HS-27A (cell line): ENCODE measurements around the gene OR51A2.
A peak's percentile ranks its signal among the peaks of the same experiment; 100 is the strongest.
"Not testable (repeated sequence)": the region's sequence is repeated elsewhere in the genome, so short reads cannot be mapped to it uniquely, and the experiment has no call there.

ENCODE experiments used
- DNase-seq: peaks from one replicate; pipeline ENCODE4 v3.0.0-alpha.2; 2012; ENCODE audit warnings: low read depth, missing footprints

OR51A2 gene

GRCh38 chr11:4955613-4956012, at the start of gene OR51A2:
Gene OR51A2, minus strand, starts transcription at chr11:4955713. Its CDS starts 0 bp downstream, at chr11:4955713.
- not testable (repeated sequence) for DNase-seq

- peak; percentile 9 for DNase-seq
These were observed 49.1 kb upstream of the OR51A2 start for GRCh38 chr11:5004424-5005274.

GRCh38 chr11:4994551-4994950, 39.0 kb upstream of the OR51A2 start, which contains the start of gene OR51L1:
Gene OR51L1, plus strand, starts transcription at chr11:4994851. Its CDS starts 4,132 bp downstream, at chr11:4998983.
- DNase-seq, result no peak

- no peak for DNase-seq
These were observed 35.5 kb upstream of the OR51A2 start for GRCh38 chr11:4991060-4991459.

- DNase-seq, result no peak
These were observed 28.3 kb upstream of the OR51A2 start for GRCh38 chr11:4983841-4984240.

- DNase-seq, result no peak
These were observed 27.2 kb upstream of the OR51A2 start for GRCh38 chr11:4982678-4983077.

GRCh38 chr11:4979036-4979435, 23.5 kb upstream of the OR51A2 start:
- no peak for DNase-seq

- no peak for DNase-seq
These were observed 19.9 kb upstream of the OR51A2 start for GRCh38 chr11:4975436-4975835.

GRCh38 chr11:4962816-4963215, 7.3 kb upstream of the OR51A2 start:
- no peak for DNase-seq

- DNase-seq, result no peak
These were observed 5.4 kb upstream of the OR51A2 start for GRCh38 chr11:4960877-4961276.

- DNase-seq, result no peak
These were observed 1.9 kb upstream of the OR51A2 start for GRCh38 chr11:4957396-4957795.

- DNase-seq, result no peak
These were observed 8.0 kb downstream of the OR51A2 start, which contains the start of gene OR51A4 for GRCh38 chr11:4947505-4947904. Gene OR51A4, minus strand, starts transcription at chr11:4947605. Its CDS starts 505 bp downstream, at chr11:4947100.

GRCh38 chr11:4936745-4937144, 18.8 kb downstream of the OR51A2 start:
- no peak for DNase-seq

- DNase-seq, result no peak
These were observed 22.8 kb downstream of the OR51A2 start for GRCh38 chr11:4932751-4933150.

GRCh38 chr11:4926608-4927007, 28.9 kb downstream of the OR51A2 start:
- DNase-seq, result no peak

GRCh38 chr11:4924239-4924638, 31.3 kb downstream of the OR51A2 start, which contains the start of gene OR51G1:
Gene OR51G1, minus strand, starts transcription at chr11:4924339. Its CDS starts 0 bp downstream, at chr11:4924339.
- no peak for DNase-seq

- DNase-seq, result no peak
These were observed 33.2 kb downstream of the OR51A2 start for GRCh38 chr11:4922304-4922703.

- DNase-seq, result no peak
These were observed 33.7 kb downstream of the OR51A2 start for GRCh38 chr11:4921796-4922195.

GRCh38 chr11:4919250-4919649, 36.3 kb downstream of the OR51A2 start, which contains the start of gene OR51G2:
Gene OR51G2, minus strand, starts transcription at chr11:4919350. Its CDS starts 3,687 bp downstream, at chr11:4915663.
- DNase-seq, result no peak

GRCh38 chr11:4916581-4916980, 38.9 kb downstream of the OR51A2 start:
- DNase-seq, result no peak
